GM03348 (cell line): ENCODE data around the gene ZNF469.
A peak's percentile ranks its signal among the peaks of the same experiment; 100 is the strongest.
"Not testable (repeated sequence)": the region's sequence is repeated elsewhere in the genome, so short reads cannot be mapped to it uniquely, and the experiment has no call there.

ENCODE experiments used
- DNase-seq: peaks from one replicate; pipeline ENCODE4 v3.0.0; 2012; ENCODE audit warnings: low spot score

The ZNF469 gene

DNA sequence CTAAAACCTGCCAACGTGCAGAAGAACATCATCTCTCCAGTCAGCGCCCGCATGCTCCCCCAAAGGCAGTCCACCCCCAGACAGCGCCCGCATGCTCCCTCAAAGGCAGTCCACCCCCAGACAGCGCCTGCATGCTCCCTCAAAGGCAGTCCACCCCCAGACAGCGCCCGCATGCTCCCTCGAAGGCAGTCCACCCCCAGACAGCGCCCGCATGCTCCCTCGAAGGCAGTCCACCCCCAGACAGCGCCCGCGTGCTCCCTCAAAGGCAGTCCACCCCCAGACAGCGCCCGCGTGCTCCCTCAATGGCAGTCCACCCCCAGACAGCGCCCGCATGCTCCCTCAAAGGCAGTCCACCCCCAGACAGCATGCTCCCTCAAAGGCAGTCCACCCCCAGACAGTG, 22.4 kb upstream of the ZNF469 start:
- not testable (repeated sequence) for DNase-seq

DNA sequence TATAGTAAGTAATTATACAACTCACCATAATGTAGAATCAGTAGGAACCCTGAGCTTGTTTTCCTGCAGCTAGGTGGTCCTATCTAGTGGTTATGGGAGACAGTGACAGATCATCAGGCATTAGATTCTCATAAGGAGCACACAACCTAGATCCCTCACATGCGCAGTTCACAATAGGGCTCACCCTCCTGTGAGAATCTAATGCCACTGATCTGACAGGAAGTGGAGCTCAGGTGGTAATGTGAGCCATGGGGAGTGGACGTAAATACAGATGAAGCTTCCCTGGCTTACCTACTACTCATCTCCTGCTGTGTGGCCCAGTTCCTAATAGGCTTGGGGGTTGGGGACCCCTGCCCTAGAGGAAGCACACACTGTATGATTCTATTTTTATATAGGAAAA, 21.8 kb upstream of the ZNF469 start:
- DNase-seq = no peak

DNA sequence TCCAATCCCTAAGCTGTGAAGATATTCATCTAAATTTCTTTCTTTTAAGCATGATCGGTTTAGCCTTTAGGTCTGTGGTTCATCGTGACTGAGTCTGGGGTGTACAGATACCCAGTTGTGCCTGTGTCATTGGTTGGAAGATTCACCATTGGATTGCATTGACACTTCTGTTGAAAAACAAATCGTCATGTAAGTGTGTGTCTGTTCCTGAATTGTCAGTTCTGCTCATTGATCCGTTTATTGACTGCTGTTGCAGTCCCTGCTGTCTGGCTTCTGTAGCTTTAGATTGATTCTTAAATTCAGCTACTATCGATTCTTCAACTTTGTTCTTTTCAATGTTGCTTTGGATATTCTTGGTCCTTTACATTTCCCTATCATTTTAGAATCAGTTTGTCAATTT, 21.0 kb upstream of the ZNF469 start:
- no peak for DNase-seq

DNA sequence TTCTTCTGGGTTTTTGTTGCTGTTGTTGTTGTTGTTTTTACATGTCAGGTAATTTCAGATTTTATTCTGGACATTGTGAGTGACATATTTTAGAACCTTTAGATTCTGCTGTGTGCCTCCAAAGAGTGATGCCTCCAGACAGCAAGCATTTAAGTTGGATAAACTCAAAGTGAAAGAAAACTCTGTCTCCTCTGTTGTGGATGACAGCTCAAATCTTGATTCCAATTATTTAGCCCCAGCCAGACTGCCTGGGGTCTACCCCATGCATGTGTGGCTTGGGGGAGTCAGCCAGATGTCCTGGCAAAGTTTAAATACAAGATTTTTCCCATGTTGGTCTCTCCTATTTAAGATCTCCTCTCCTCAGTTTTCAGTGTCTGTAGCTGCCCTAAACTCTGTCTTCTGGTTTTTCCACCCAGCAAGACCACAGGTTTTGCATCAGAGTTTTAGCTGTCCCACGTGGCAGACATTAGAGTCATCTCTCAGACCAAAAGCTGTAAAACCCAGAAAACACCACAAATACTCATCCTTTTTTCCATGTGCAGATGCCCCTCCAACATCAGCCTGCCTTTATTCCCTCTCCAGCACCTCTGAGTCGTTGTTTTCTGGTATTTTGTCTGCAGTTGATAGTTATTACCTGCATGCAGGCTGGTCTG, 19.4 kb upstream of the ZNF469 start:
- no peak for DNase-seq

DNA sequence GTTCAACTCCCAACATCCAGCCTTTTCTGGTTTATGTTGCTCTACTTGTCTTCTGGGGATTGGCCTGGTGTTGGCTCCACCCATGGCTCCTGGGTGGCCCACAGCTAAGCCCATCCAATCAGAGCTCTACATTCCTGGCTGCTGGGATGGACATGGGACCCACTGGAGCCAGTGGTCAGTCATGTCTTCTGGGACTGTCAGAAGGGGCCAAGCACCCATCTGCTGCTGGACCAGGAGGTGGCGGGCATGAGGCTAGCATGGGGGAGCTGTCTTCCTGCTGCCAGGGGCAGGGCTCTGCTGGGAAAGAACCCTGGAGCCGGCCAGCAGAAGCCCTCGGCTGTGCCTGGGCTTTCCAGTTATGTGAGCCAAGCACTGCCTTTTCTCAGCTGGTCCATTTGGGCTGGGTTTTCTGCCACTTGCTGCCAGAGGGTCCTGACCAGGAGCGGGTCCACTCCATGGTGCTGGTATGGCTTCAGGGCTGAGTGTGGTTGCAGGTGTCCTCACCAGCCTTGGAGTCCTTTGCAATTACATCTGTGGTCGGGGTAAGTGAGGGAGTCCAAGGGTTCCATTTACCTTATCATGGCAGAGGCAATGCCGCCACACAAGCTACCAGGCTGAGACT, 17.4 kb upstream of the ZNF469 start:
- no peak for DNase-seq

DNA sequence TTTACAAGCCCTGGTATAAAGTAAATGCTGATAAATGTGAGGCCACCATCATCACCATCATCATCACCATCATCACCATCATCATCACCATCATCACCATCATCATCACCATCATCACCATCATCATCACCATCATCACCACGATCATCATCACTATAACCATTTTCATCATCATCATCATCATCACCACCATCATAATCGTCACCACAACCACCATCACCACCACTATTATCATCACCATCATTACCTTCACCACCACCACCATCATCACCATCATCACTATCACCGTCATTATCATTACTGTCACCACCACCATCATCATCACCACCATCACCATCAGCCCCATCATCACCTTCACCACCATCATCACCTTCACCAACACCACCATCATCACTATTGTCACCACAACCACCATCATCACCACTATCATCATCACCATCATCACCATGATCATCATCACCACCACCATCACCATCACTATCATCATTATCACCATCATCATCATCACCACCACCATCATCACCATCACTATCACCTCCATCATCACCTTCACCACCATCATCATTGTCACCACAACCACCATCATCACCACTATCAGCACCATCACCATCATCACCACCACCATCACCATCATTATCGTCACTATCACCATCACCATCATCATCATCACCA, 16.6 kb upstream of the ZNF469 start:
- no peak for DNase-seq

DNA sequence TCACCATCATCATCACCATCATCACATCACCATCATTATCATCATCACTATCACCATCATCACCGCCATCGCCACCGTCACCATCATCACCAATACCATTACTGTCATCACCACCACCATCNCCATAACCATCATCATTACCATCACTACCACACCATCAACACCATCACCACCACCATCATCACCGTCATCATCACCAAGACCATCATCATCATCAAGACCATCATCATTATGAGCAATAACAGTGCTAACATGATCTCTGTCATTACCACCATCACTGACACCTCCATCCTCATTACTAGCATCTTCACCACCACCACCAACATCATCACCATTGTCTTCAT, 16.1 kb upstream of the ZNF469 start:
- no peak for DNase-seq

DNA sequence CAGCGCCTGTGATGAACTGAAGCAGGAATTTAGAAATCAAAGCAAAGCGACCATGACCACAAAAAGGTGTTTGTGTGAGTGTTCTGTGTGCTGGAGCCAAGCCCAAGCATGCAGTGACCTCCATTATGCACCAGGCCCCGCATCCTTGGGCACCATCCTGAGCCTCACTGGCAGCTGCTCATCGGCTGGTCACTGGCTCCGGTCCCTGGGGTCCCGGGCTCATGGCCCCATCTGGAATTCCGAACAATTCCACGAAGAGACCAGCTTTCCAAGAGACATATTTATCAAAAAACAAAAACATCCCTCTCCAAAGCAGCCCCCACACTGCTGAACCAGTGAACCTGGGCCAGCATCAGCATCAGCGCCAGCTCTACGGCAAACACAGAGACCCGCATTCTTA, 15.2 kb upstream of the ZNF469 start:
- no peak for DNase-seq

DNA sequence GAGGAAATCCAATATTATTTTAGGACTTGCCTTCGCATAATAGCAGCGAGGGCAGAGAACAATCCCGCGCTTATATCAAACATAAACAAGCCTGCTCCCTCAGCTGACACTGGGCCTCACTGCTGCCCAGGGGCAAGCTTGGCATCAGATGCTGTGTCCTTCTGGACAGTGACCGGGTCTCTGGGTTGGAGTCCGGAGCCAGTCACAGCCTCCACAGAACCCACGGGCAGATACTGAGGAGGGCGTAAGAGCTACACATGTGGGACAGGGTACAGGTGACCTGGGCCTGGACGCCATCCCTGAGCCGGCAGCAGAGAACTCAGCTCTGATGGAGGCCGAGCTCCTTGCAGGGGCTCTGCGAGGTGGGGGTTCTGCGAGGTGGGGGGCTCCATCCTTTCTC, 14.7 kb upstream of the ZNF469 start:
- no peak for DNase-seq

DNA sequence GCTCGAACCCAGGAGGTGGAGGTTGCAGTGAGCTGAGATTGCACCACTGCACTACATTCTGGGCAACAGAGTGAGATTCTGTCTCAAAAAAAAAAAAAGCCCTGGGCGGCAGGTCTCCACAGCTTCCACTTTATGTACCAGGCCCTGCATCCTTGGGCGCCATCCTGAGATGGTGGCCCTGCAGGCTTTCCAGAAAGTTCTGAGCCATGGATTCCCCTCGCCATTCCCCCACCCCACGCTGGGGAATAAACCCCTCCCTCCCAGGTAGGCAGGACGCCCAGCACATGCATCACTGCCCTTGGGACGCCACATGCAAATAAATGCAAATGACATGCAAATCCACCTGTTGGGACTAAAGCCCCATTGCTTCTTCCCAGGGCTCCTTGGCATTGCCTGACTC, 13.8 kb upstream of the ZNF469 start:
- no peak for DNase-seq

DNA sequence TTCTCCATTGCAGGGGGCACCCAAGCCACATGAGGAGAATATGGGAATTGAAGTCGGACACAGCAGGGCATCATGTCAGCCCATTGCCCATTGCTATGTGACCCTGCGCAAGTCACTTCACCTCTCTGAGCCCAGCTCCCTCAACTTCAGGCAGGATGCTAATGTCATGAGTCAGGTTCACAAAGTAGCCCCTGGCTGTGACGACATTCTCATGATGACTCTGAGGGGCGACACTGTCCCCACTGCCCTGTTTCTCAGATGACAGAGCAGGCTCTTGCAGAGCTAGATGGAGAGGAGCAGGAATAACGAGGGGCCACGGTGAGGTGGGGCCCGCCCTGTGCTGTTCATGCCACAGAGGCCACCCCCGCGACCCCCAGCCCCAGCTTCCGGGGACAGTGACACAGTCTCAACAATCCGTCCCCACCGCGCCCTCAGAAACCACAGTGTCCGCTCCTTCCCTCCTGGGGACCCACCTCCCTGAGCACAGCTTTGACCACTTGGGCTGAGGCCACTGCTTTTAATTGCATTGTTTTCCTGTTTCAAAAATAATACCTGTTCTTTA, 13.2 kb upstream of the ZNF469 start:
- no peak for DNase-seq

DNA sequence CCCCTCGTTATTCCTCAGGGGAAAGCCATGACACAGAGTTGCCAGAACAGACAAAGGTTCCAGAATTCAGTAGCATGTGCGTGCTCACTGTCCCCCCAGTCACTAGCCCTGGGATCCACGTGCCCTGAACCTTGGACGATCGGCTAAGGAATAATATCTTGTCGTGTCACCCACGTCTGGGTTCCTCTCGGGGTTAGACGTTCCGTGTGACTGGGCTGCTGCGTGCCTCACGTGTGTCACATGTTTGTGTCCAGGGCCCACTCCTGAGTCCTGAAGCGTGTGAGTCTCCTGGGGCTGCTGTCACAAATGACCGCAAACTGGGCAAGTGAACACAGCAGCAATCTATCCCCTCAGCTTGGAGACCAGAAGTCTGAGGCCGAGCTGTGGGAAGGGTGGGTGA, 12.4 kb upstream of the ZNF469 start:
- DNase-seq = no peak

DNA sequence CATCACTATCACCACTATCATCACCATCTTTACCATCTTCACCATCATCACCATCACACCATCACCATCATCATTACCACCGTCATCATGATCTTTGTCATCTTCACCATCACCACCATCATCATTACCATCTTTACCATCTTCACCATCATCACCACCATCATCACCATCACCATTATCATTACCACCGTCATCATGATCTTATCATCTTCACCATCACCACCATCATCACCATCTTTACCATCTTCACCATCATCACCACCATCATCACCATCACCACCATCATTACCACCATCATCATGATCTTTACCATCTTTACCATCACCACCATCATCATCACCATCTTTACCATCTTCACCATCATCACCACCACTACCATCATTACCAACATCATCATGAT, 10.2 kb upstream of the ZNF469 start:
- no peak for DNase-seq

DNA sequence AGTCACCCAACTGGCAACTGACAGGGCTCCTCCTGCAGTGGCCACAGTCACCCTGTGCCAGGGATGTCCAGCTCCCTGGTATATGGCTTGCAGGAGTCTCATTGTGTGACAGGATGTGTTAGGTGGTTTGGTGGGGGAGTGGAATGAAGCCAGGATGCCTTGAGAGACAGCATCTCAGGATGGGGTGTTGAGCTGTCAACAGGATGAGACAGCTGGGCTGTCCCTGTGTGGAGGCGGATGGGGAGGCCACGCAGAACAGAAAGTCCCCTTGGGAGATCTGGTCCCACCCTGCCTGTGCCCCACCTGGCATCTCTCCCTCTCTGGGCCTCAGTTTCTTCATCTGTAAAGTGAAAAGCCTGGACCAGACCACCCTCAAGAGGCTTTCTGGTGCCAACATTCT, 9.5 kb upstream of the ZNF469 start:
- DNase-seq = no peak

DNA sequence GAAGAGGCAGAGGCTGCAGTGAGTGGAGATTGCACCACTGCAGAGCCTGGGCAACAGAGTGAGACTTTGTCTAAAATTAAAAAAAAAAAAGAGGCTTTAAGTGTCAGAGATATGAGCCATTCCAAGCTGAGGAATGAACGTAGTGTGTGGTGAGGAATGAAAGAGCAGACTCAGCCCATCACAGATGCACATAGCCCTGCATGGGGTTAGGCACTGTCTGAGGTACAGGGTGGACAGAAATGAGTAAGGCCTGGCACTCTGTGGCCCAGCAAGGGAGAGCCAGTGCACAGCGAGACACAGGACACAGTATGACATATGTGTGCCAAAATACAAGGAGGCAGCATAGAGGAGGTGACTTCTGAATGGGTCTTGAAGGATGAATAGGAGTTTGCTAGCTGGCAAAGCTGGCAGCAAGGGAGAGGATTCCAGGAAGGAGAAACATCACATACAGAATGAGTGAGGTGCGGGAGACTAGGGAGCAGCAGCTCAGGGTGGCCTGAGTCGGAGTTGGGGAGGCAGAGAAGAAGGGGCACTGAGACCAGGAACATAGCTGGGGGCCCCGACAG, 8.7 kb upstream of the ZNF469 start:
- no peak for DNase-seq

DNA sequence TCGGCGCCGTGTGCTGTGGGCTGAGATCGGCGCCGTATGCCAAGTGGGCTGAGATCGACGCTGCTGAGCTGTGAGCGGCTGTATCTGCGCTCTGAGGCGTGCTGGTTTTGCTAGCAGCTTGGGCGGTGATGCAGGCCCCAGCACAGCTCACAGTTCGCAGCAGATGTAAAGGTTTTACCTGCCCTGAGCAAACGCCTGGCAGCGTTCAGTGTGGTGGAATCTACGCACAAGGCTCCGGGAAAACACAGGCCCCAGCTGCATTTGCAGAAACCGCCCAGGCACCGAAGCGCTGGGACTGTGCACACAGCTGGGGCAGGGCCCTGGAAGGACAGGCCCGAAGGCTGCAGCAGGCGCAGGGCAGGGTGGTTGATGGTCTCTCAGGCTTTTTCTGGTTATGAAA, 8.0 kb upstream of the ZNF469 start:
- no peak for DNase-seq

DNA sequence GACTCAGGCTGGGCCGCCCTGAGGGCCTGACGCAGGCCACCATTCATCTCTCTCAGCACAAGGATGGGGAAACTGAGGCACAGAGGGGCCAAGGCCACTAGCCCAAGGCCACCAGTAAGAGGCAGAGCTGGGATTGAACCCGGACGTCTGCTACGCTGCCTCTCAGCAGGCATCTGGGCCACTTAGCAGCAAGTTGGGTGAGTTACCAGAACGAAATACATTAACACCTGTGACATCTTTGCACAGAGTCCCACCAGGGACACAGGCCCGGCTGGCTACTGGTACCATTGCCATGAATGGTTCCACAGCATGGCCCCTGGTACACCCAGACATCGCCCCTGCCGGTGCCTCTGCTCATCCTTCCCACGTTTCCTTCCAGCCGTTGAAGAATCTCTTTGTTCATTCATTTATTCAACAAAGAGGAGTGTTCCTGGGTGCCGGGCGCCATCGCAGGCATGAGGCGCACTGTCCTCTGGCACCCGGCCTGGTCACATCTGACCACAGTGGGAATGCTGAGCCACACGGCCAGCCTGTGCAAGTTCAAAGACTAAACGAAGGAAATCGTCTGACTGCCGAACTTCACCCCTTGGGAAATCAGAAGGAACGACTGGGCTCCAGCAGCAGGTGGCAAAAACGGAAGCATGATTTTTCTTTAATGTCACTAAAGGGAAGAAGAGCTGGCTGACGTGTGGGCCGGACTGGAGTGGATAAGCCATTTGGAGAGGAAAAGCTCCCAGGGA, 7.4 kb upstream of the ZNF469 start:
- DNase-seq = no peak

DNA sequence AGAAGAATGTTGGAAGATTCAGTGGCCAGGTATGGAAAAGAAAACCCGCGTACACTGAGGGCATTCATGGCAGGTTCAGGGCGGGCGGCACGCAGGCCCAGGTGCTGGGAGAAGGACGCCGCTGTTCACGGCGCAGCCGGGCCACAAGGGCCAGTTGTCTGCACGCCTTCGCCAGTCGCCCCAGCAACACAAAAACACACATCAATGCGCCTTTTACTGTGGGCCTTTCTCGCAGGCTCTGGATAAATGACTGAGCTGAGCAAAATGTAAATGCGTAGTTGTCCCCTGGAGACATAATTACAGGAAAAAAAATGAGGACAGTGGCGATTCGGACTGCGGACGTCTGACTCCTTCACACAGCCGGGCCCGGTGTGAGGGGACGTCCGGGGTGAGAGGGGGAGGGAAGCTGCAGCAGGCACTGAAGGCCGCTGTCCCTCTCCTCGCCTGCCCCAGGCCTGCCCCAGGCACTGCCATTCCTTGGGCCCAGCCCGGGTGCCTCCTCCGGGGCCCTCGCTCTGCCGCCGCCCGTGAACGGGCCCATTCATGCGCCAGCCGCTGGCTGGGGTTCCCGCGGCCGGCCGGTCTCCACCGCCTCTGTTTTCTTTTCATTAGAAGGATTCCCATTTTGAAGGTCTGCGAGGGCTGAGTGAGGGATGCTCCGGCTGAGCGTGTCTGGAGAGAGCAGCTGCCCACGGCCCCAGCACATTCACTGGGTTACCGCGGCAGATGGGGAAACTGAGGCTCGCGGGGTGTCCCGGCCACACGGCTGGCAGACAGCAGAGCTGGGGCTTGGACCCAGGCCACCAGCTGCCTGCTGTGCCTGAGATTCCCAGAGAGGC, 6.5 kb upstream of the ZNF469 start:
- DNase-seq = no peak

DNA sequence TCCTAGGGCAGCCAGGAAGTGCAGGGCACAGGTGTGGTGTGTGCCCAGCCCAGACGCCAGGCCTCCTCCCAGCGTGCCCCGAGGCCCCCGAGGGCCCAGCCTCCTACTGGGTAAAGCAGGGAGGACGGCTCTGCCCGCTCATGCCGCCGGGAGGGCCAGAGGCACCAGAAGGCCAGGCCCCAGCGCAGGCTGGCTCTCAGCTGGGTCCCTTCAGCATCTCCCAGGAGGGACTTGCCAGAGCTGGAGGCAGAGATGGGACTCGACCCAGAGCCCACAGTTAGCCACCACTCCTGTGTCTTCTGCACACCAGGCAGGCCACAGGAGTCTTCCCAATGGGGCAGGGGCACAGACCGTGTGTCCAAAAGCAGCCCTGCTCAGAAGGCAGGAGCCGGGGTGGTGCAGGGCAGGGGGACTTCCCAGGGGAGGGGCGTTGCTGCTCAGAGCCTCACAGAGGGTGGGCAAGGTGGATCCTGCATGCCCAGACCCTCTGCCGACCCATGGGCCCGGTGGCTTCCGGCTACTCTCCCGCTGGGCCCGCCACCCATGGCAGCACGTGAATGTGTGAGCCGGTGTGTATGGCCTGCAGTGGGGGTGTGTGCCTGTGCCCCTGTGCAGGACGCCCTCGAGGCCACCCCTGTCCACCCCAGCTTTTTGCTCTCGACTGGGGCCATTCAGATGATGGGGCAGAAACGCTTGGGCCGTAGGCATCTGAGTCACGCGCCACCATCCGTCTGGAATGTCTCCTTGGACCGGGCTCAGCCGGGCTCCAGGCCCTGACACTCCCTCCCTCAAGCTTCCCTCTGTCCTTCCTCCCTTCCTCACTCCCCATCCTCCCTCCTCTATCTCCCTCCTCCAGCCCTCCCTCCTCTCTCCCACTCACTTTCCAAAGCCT, 5.7 kb upstream of the ZNF469 start:
- DNase-seq = peak; percentile 84

DNA sequence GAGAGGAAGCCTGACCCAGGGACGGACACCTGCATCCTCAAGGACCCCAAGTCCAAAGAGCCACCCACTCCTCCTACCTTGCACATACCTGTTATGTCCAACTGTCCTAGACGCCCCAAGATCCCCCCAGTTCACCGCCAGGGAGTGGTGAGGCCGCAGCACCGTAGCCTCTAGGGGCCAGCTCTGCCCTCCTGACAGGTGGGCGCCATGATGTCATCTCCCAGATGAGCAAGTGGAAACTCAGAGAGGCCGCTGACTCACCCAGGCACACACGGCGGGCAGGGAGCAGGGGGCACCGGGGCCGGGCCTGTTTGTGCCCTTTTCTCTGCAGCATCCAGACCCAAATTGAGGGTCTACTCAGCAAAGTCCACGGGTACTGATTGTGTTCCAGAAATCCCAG, 4.8 kb upstream of the ZNF469 start:
- no peak for DNase-seq

DNA sequence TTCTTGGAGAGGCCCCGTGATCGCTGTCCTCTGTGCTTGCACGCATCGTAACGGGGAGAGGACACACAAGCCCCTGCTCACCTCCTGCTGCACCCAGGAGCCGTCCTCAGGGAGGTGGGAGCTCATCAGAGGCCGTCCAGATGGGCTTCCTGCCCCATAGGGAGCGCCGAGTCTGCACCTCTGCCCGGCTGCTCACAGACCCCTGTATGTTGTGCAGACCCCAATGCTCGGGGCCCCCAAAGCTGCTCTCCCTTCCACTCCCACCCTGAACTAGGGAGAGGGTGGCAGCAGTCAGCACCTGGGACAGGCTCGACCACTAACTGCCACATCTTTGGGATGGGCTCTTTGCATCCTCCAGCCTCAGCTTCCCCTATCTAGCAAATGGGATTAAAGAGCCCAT, 4.4 kb upstream of the ZNF469 start:
- DNase-seq = no peak
